Progenitor cell of endocrine pancreas (in vitro differentiated cells): Measurements from ENCODE around the gene FCHSD2. TPM values are rescaled to one million over a fixed set of nuclear protein-coding genes. Genes with fewer than 3 reads are reported as not detected.

Source experiments
- DNase-seq: peaks from one replicate; pipeline ENCODE4 v3.0.0; 2021; ENCODE audit warnings: low spot score; ENCODE audit not compliant: unreplicated experiment
- H3K27ac Mint-ChIP-seq: 2 replicates; pipeline ENCODE4 v1.8.0; 2021; ENCODE audit warnings: mild to moderate bottlenecking, moderate library complexity, mixed read lengths
- H3K27me3 Mint-ChIP-seq: 2 replicates; pipeline ENCODE4 v1.8.0; 2021; ENCODE audit warnings: mixed read lengths
- H3K36me3 Mint-ChIP-seq: 2 replicates; pipeline ENCODE4 v1.8.0; 2022; ENCODE audit warnings: mixed read lengths; ENCODE audit not compliant: insufficient read depth
- H3K4me1 Mint-ChIP-seq: 2 replicates; pipeline ENCODE4 v1.8.0; 2021; ENCODE audit warnings: low read depth, mixed read lengths
- H3K4me3 Mint-ChIP-seq: 2 replicates; pipeline ENCODE4 v1.8.0; 2021; ENCODE audit warnings: low read depth, mild to moderate bottlenecking, moderate library complexity, mixed read lengths
- H3K9me3 Mint-ChIP-seq: 2 replicates; pipeline ENCODE4 v1.8.0; 2021; ENCODE audit warnings: low read depth, mixed read lengths
- CTCF ChIP-seq: fragments of 200-600 bp; sonication (generic); IDR thresholded peaks from one replicate; pipeline ENCODE4 v1.5.0; 2021; ENCODE audit warnings: antibody characterized with exemption, mild to moderate bottlenecking; ENCODE audit not compliant: unreplicated experiment
- total RNA-seq: library from RNA; stranded (reverse); gene quantifications from 2 replicates; pipeline ENCODE4 v1.2.1, GENCODE V29; 2021

The FCHSD2 gene
- total RNA-seq, 1 donor from 2014 or later = 35.4 TPM

GRCh38 chr11:73158356-73159051, 16.4 kb upstream of the FCHSD2 start:
- no peak for DNase-seq
- Mint-ChIP-seq H3K4me1 (peaks cover 3% of the 10 kb centered on the region), H3K9me3 (no peaks in the 10 kb centered on the region), H3K27me3 (peaks cover 4% of the 10 kb centered on the region), H3K27ac (no peak overlapping the region), H3K36me3 (no peaks in the 10 kb centered on the region), H3K4me3 (no peak overlapping the region)
- no peak for TF ChIP-seq CTCF

- no peak overlapping the region for H3K4me3 Mint-ChIP-seq
- H3K36me3 Mint-ChIP-seq = no peaks in the 10 kb centered on the region
- DNase-seq = no peak
- no peaks in the 10 kb centered on the region for H3K9me3 Mint-ChIP-seq
- no peak for TF ChIP-seq CTCF
- H3K27me3 Mint-ChIP-seq = peaks cover 4% of the 10 kb centered on the region
- H3K4me1 Mint-ChIP-seq = peaks cover 9% of the 10 kb centered on the region
- H3K27ac Mint-ChIP-seq = no peak overlapping the region
Measured at GRCh38 chr11:73157101-73158010, 15.2 kb upstream of the FCHSD2 start.

- Mint-ChIP-seq H3K4me1 (peaks cover 9% of the 10 kb centered on the region), H3K36me3 (no peaks in the 10 kb centered on the region), H3K27ac (no peak overlapping the region), H3K27me3 (peaks cover 4% of the 10 kb centered on the region), H3K9me3 (no peaks in the 10 kb centered on the region), H3K4me3 (no peak overlapping the region)
- DNase-seq = no peak
- no peak for TF ChIP-seq CTCF
Measured at GRCh38 chr11:73156686-73157085, 14.6 kb upstream of the FCHSD2 start.

- Mint-ChIP-seq H3K36me3 (no peaks in the 10 kb centered on the region), H3K9me3 (no peaks in the 10 kb centered on the region), H3K27ac (no peak overlapping the region), H3K4me3 (no peak overlapping the region), H3K27me3 (peaks cover 6% of the 10 kb centered on the region), H3K4me1 (peaks cover 9% of the 10 kb centered on the region)
- TF ChIP-seq CTCF = no peak
- DNase-seq = no peak
Measured at GRCh38 chr11:73156114-73156513, 14.0 kb upstream of the FCHSD2 start.

GRCh38 chr11:73155102-73155501, 13.0 kb upstream of the FCHSD2 start:
- no peak for DNase-seq
- no peaks in the 10 kb centered on the region for H3K36me3 Mint-ChIP-seq
- H3K27ac Mint-ChIP-seq = no peak overlapping the region
- H3K4me3 Mint-ChIP-seq = no peak overlapping the region
- H3K9me3 Mint-ChIP-seq = no peaks in the 10 kb centered on the region
- H3K27me3 Mint-ChIP-seq = peaks cover 9% of the 10 kb centered on the region
- peaks cover 9% of the 10 kb centered on the region for H3K4me1 Mint-ChIP-seq
- TF ChIP-seq CTCF = no peak
